HG03354 (cell line): ENCODE measurements around the gene TMED1.

ENCODE experiments used
- ATAC-seq: cut with Tn5 transposase; IDR thresholded peaks from one replicate; pipeline ENCODE4 v1.9.1; 2021; ENCODE audit warnings: mild to moderate bottlenecking; ENCODE audit not compliant: unreplicated experiment, poor library complexity, severe bottlenecking

The TMED1 gene

GRCh38 chr19:10815007-10815536, 20.9 kb downstream of the TMED1 start:
- no peak for ATAC-seq

- no peak for ATAC-seq
Measured at GRCh38 chr19:10812902-10813404, 23.1 kb downstream of the TMED1 start.

GRCh38 chr19:10812196-10812595, 23.8 kb downstream of the TMED1 start:
- ATAC-seq: no peak

- ATAC-seq: no peak
Measured at GRCh38 chr19:10811391-10812111, 24.5 kb downstream of the TMED1 start.

- no peak for ATAC-seq
Measured at GRCh38 chr19:10809651-10810285, 26.2 kb downstream of the TMED1 start.

- ATAC-seq: no peak
Measured at GRCh38 chr19:10808937-10809649, 26.9 kb downstream of the TMED1 start.

- ATAC-seq: no peak
Measured at GRCh38 chr19:10805758-10806247, 30.2 kb downstream of the TMED1 start.

GRCh38 chr19:10805065-10805757, 30.8 kb downstream of the TMED1 start:
- no peak for ATAC-seq

- no peak for ATAC-seq
Measured at GRCh38 chr19:10803252-10803651, 32.8 kb downstream of the TMED1 start.

- no peak for ATAC-seq
Measured at GRCh38 chr19:10802479-10802878, 33.5 kb downstream of the TMED1 start.

- ATAC-seq: no peak
Measured at GRCh38 chr19:10800488-10800887, 35.5 kb downstream of the TMED1 start.

GRCh38 chr19:10797541-10798256, 38.3 kb downstream of the TMED1 start:
- ATAC-seq: no peak

GRCh38 chr19:10797078-10797477, 38.9 kb downstream of the TMED1 start:
- ATAC-seq: no peak

- no peak for ATAC-seq
Measured at GRCh38 chr19:10796653-10797052, 39.4 kb downstream of the TMED1 start.

- ATAC-seq: no peak
Measured at GRCh38 chr19:10789866-10790265, 46.1 kb downstream of the TMED1 start.

GRCh38 chr19:10788146-10788545, 47.9 kb downstream of the TMED1 start:
- ATAC-seq: no peak

GRCh38 chr19:10784257-10784656, 51.8 kb downstream of the TMED1 start:
- no peak for ATAC-seq

GRCh38 chr19:10782795-10783194, 53.2 kb downstream of the TMED1 start:
- ATAC-seq: no peak
